Activated naive CD4-positive, alpha-beta T cell treated with anti-CD3 and anti-CD28 coated beads, Interleukin-2, amount 50 U/mL, for 24 hours (primary cell): Measurements from ENCODE around the gene MLLT10.

Experiments
- H3K27ac Mint-ChIP-seq: one replicate; pipeline ENCODE4 v1.8.0; 2021; ENCODE audit warnings: mild to moderate bottlenecking, mixed read lengths
- H3K27me3 Mint-ChIP-seq: one replicate; pipeline ENCODE4 v1.8.0; 2021; ENCODE audit warnings: mixed read lengths
- H3K36me3 Mint-ChIP-seq: one replicate; pipeline ENCODE4 v1.8.0; 2021; ENCODE audit warnings: mixed read lengths
- H3K4me1 Mint-ChIP-seq: one replicate; pipeline ENCODE4 v1.8.0; 2021; ENCODE audit warnings: mixed read lengths
- H3K4me3 Mint-ChIP-seq: one replicate; pipeline ENCODE4 v1.8.0; 2021; ENCODE audit warnings: mild to moderate bottlenecking, mixed read lengths
- H3K9me3 Mint-ChIP-seq: one replicate; pipeline ENCODE4 v1.8.0; 2021; ENCODE audit warnings: mixed read lengths

MLLT10 gene

GRCh38 chr10:21533467-21534279, at the start of gene MLLT10:
Gene MLLT10 (plus strand): TSS chr10:21534232. CDS start chr10:21534645, 413 bp downstream.
- Mint-ChIP-seq H3K4me1 (peaks cover 39% of the 10 kb centered on the region), H3K9me3 (no peaks in the 10 kb centered on the region), H3K27ac (peak within 1 kb of the TSS; percentile 97), H3K4me3 (peak within 1 kb of the TSS; percentile 93), H3K36me3 (peaks cover 4% of the 10 kb centered on the region), H3K27me3 (no peaks in the 10 kb centered on the region)

GRCh38 chr10:21487416-21488180, 46.4 kb upstream of the MLLT10 start:
- Mint-ChIP-seq H3K36me3 (no peaks in the 10 kb centered on the region), H3K4me1 (no peaks in the 10 kb centered on the region), H3K27me3 (peaks cover 3% of the 10 kb centered on the region), H3K4me3 (no peak overlapping the region), H3K9me3 (no peaks in the 10 kb centered on the region), H3K27ac (no peak overlapping the region)

GRCh38 chr10:21488246-21488956, 45.6 kb upstream of the MLLT10 start:
- peaks cover 3% of the 10 kb centered on the region for H3K27me3 Mint-ChIP-seq

DNA sequence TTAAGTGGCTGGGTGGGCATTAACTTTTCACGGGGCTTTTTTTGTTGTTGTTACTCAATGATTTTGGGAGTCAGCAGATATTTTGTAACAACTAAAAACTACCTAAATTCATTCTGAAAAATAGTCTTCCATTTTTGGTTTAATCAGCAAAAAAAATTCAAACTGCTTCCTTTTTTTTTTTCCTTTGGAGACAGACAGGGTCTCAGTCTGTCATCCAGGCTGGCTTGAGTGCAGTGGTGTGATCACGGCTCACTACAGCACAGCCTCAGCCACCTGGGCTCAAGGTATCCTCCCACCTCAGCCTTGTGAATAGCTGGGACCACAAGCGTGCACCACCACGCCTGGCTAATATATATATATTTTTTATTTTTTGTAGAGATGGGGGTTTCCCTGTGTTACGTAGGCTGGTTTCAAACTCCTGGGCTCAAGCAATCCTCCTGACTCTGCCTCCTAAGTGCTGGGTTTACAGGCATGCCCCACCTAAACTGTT, 45.0 kb upstream of the MLLT10 start:
- H3K9me3 Mint-ChIP-seq, result no peaks in the 10 kb centered on the region
- peaks cover 1% of the 10 kb centered on the region for H3K4me1 Mint-ChIP-seq
- H3K36me3 Mint-ChIP-seq, result no peaks in the 10 kb centered on the region
- H3K27ac Mint-ChIP-seq, result no peak overlapping the region
- peaks cover 7% of the 10 kb centered on the region for H3K27me3 Mint-ChIP-seq
- no peak overlapping the region for H3K4me3 Mint-ChIP-seq

More at GRCh38 chr10:21488246-21488956, 45.6 kb upstream of the MLLT10 start:
- Mint-ChIP-seq H3K4me3 (no peak overlapping the region), H3K4me1 (no peaks in the 10 kb centered on the region), H3K9me3 (no peaks in the 10 kb centered on the region), H3K36me3 (no peaks in the 10 kb centered on the region), H3K27ac (no peak overlapping the region)

DNA sequence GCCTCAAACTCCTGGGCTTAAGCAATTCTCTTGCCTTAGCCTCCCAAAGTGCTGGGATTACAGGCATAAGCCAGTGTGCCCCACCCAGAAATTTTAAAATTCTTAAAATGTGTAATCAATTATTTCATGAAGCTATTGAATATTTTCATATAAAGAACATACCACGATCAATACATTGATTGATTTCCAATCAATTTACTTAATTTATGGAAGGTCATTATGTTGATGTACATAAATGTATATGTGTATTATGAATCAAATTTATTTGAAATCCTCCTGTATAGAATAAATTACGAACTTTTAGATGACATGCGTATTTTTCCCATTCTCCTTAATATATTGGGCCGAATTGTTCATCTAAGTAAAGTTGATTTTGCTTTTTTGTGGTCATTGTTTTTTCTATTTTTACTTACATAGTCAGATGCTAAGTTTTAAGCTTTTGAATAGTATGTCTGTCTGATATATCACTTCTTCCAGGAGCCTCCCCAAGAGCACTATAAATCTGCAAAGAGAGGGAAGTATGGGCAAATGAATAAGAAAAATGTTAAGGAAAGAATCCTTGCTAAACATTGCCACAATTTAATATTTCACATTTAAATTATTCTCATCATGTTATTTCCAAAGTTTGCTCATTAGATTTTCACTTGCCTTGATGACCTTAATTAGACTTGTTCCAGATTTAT, 43.9 kb upstream of the MLLT10 start:
- Mint-ChIP-seq H3K4me3 (no peak overlapping the region), H3K4me1 (peaks cover 7% of the 10 kb centered on the region), H3K9me3 (no peaks in the 10 kb centered on the region), H3K27me3 (peaks cover 13% of the 10 kb centered on the region), H3K27ac (no peak overlapping the region), H3K36me3 (no peaks in the 10 kb centered on the region)

- H3K9me3 Mint-ChIP-seq, result no peaks in the 10 kb centered on the region
- no peak overlapping the region for H3K27ac Mint-ChIP-seq
- H3K36me3 Mint-ChIP-seq, result no peaks in the 10 kb centered on the region
- H3K27me3 Mint-ChIP-seq, result peaks cover 17% of the 10 kb centered on the region
- no peak overlapping the region for H3K4me3 Mint-ChIP-seq
- H3K4me1 Mint-ChIP-seq, result peaks cover 12% of the 10 kb centered on the region
Measured at GRCh38 chr10:21490711-21491105, 43.3 kb upstream of the MLLT10 start.

DNA sequence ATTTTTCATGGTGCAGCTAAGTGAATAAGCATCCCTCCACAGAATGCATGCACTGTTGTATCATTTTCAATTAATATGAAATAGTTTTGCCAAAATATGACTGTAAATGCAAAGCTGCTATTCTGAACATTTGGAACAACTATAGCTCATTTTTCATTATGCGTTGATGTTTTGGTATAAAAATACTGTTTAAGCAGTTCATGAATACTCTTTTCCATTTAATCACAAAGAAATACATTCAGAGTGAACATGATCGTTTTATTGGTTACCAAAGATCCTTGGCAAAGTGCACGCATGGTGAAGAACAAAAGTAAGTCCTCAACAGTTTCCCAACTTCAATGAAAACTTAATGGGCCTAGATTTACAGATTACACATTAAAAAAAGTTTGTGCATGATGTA, 41.6 kb upstream of the MLLT10 start:
- H3K27me3 Mint-ChIP-seq, result peaks cover 17% of the 10 kb centered on the region
- no peaks in the 10 kb centered on the region for H3K36me3 Mint-ChIP-seq
- no peak overlapping the region for H3K4me3 Mint-ChIP-seq
- H3K4me1 Mint-ChIP-seq, result peaks cover 14% of the 10 kb centered on the region
- no peak overlapping the region for H3K27ac Mint-ChIP-seq
- no peaks in the 10 kb centered on the region for H3K9me3 Mint-ChIP-seq

GRCh38 chr10:21493784-21494183, 40.2 kb upstream of the MLLT10 start:
- no peak overlapping the region for H3K27ac Mint-ChIP-seq
- peak overlapping the region; percentile 82 for H3K4me3 Mint-ChIP-seq
- H3K36me3 Mint-ChIP-seq, result no peaks in the 10 kb centered on the region
- peaks cover 31% of the 10 kb centered on the region for H3K27me3 Mint-ChIP-seq
- peaks cover 21% of the 10 kb centered on the region for H3K4me1 Mint-ChIP-seq
- no peaks in the 10 kb centered on the region for H3K9me3 Mint-ChIP-seq

DNA sequence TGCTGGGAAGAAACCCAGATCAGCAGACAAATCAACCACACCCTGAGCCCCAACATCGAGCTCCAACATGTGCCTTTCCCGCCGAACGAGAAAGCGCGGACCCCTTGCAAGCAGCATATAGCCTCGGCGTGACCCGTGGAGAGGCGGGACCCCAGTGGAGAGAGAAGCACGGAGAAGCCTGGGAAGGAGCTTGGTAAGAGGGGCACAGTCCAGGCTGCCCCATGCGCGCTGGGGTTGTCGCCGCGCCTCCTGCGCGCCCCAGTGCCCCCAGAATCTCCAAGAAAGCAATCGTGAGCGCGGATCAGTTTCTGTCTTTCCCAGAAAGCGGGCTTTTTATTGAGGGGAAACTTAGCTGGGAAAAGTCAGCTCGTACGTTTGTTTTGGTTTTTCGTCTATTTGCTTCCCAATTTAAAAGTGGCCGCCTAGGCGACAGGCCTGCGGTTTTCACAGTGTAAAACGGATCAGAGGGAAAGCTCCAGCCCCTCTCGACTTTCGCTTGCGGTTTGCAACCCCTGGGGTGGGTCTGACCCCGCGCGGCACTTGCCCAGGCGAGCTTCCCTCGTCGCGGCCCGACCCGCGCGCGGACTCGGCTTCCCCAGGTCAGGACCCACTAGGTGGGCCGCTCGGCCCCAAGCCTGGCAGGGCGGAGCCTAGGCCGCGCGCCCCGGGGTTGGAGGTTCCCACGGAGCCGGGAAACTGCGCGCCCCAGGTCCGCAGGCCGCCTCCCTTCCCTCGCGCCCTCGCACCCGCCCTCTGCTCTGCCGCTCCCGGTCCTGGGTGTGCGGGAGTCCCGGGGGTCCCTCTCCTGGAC, 39.6 kb upstream of the MLLT10 start:
- Mint-ChIP-seq H3K9me3 (no peaks in the 10 kb centered on the region), H3K4me3 (peak overlapping the region; percentile 92), H3K27ac (no peak overlapping the region), H3K4me1 (peaks cover 24% of the 10 kb centered on the region), H3K36me3 (peaks cover 2% of the 10 kb centered on the region), H3K27me3 (peaks cover 37% of the 10 kb centered on the region)

DNA sequence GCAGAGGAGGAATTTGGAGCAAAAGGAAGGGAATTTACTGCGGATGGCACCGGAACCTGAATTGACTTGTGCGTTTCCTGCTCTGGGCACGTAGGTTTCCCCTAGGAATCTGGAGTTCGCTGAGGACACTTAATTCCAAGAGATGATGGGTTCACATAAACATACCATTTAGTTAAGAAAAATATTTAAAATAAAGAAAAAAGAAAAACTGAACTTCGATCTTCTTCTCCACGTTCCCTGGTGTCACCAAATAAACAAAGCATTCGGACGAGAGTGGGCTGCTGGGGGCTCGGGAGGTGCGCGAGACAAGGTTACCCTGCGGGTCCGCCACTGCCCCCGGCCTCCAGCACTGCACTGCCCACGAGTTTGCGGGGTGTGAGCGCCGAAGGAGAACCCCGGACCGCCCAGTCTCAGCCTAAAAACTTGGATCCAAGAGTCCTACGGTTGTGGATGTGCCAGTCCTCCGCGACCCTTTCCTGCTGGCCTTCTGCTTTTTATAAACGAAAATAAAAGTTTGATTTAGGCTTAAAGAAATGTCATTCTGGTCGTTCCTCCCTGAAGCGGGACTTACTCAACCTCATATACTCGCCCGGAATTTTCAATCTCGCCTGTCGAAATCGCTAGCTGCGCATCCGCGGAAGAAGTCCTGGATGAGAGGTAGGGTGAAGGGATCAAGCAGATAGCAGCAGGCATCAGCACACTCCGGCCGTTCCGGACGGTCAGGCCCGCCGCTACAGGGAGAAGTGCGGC, 38.9 kb upstream of the MLLT10 start:
- H3K36me3 Mint-ChIP-seq, result peaks cover 2% of the 10 kb centered on the region
- H3K4me1 Mint-ChIP-seq, result peaks cover 25% of the 10 kb centered on the region
- peak overlapping the region; percentile 92 for H3K4me3 Mint-ChIP-seq
- H3K27ac Mint-ChIP-seq, result peak overlapping the region; percentile 46
- no peaks in the 10 kb centered on the region for H3K9me3 Mint-ChIP-seq
- peaks cover 39% of the 10 kb centered on the region for H3K27me3 Mint-ChIP-seq

GRCh38 chr10:21495752-21496342, 38.2 kb upstream of the MLLT10 start:
- Mint-ChIP-seq H3K36me3 (peaks cover 2% of the 10 kb centered on the region), H3K4me3 (peak overlapping the region; percentile 92), H3K4me1 (peaks cover 25% of the 10 kb centered on the region), H3K27me3 (peaks cover 36% of the 10 kb centered on the region), H3K27ac (peak overlapping the region; percentile 46), H3K9me3 (no peaks in the 10 kb centered on the region)

- H3K27ac Mint-ChIP-seq, result no peak overlapping the region
Measured at GRCh38 chr10:21496343-21497176, 37.5 kb upstream of the MLLT10 start.

More at GRCh38 chr10:21496343-21497176, 37.5 kb upstream of the MLLT10 start:
- Mint-ChIP-seq H3K4me3 (peak overlapping the region; percentile 86), H3K4me1 (peaks cover 25% of the 10 kb centered on the region), H3K36me3 (peaks cover 2% of the 10 kb centered on the region), H3K27me3 (peaks cover 38% of the 10 kb centered on the region), H3K9me3 (no peaks in the 10 kb centered on the region)
